HL-60 (cell line): ENCODE data around the gene SRGAP2C.
"Not testable (repeated sequence)": the region's sequence is repeated elsewhere in the genome, so short reads cannot be mapped to it uniquely, and the experiment has no call there.

Source experiments
- GABPA ChIP-seq: IDR thresholded peaks from 2 replicates; pipeline ENCODE4 v1.6.1; 2012; ENCODE audit warnings: low read depth
- POLR2AphosphoS5 ChIP-seq: IDR thresholded peaks from 2 replicates; pipeline ENCODE4 v1.6.1; 2012; ENCODE audit warnings: low read depth
- TF ChIP-seq, protein P1 (sequence below): IDR thresholded peaks from one replicate; pipeline ENCODE4 v1.5.1; 2011; ENCODE audit warnings: low read length, control low read depth, inconsistent platforms; ENCODE audit not compliant: insufficient read depth
- TF ChIP-seq, protein P2 (sequence below): IDR thresholded peaks from 2 replicates; pipeline ENCODE4 v1.6.1; 2012; ENCODE audit warnings: low read depth; ENCODE audit not compliant: insufficient replicate concordance

DNA sequence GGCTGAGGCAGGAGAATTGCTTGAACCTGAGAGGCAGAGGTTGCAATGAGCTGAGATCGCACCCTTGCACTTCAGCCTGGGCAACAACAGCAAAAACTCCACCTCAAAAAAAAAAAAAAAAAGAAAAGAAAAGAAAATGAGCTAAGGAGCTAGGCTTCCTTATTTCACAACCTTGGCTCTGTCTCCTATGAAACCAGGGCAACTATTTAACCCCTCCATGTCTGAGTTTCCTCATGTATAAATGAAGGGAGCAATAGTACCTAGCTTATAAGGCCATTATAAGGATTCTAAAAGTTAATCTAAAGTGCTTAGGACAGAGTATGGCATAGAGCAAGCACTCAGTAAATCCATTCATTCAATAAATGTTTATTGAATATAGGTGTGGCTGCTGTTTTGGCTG is 33.5 kb upstream of the SRGAP2C start:
- TF ChIP-seq, protein P1, sequence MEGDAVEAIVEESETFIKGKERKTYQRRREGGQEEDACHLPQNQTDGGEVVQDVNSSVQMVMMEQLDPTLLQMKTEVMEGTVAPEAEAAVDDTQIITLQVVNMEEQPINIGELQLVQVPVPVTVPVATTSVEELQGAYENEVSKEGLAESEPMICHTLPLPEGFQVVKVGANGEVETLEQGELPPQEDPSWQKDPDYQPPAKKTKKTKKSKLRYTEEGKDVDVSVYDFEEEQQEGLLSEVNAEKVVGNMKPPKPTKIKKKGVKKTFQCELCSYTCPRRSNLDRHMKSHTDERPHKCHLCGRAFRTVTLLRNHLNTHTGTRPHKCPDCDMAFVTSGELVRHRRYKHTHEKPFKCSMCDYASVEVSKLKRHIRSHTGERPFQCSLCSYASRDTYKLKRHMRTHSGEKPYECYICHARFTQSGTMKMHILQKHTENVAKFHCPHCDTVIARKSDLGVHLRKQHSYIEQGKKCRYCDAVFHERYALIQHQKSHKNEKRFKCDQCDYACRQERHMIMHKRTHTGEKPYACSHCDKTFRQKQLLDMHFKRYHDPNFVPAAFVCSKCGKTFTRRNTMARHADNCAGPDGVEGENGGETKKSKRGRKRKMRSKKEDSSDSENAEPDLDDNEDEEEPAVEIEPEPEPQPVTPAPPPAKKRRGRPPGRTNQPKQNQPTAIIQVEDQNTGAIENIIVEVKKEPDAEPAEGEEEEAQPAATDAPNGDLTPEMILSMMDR, result not testable (repeated sequence)
- TF ChIP-seq GABPA, POLR2AphosphoS5: not testable (repeated sequence)
- TF ChIP-seq, protein P2, sequence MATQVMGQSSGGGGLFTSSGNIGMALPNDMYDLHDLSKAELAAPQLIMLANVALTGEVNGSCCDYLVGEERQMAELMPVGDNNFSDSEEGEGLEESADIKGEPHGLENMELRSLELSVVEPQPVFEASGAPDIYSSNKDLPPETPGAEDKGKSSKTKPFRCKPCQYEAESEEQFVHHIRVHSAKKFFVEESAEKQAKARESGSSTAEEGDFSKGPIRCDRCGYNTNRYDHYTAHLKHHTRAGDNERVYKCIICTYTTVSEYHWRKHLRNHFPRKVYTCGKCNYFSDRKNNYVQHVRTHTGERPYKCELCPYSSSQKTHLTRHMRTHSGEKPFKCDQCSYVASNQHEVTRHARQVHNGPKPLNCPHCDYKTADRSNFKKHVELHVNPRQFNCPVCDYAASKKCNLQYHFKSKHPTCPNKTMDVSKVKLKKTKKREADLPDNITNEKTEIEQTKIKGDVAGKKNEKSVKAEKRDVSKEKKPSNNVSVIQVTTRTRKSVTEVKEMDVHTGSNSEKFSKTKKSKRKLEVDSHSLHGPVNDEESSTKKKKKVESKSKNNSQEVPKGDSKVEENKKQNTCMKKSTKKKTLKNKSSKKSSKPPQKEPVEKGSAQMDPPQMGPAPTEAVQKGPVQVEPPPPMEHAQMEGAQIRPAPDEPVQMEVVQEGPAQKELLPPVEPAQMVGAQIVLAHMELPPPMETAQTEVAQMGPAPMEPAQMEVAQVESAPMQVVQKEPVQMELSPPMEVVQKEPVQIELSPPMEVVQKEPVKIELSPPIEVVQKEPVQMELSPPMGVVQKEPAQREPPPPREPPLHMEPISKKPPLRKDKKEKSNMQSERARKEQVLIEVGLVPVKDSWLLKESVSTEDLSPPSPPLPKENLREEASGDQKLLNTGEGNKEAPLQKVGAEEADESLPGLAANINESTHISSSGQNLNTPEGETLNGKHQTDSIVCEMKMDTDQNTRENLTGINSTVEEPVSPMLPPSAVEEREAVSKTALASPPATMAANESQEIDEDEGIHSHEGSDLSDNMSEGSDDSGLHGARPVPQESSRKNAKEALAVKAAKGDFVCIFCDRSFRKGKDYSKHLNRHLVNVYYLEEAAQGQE, result not testable (repeated sequence)
